Adipose tissue (tissue), 3 donors: Measurements from ENCODE around the gene ERCC6. TPM values are rescaled to one million over a fixed set of nuclear protein-coding genes. Genes with fewer than 3 reads are reported as not detected.

Experiments used
- H3K27ac ChIP-seq: one replicate; pipeline ENCODE4 v1.5.1; 2013; ENCODE audit warnings: low read depth, low read length
- WGBS, 3 donors: extraction: QIAGEN DNeasy Blood & Tissue Kit; methylation state at CpG; one replicate each; pipeline ENCODE4 v1.1.7; 2013; 5-methylcytosine and 5-hydroxymethylcytosine counted together
- polyA plus RNA-seq, 3 donors: library from polyadenylated mRNA; stranded (reverse); fragments of 200-250 nt; gene quantifications; one replicate each; pipeline ENCODE4 v1.2.3, GENCODE V29; 2013
- donor health status: healthy with polysubstance abuse.
- donor health status: Bipolar disorder and iron deficiency.
- donor health status: healthy.

ERCC6 gene
- polyA plus RNA-seq, 3 donors, result 3.0 to 7.4 (median 3.3) TPM

GRCh38 chr10:49520122-49520775, 18.7 kb downstream of the ERCC6 start:
- WGBS, 3 donors, result 75 to 78% (median 75%) methylated on average over 8 of the region's 8 CpGs
- H3K27ac ChIP-seq, result no peak overlapping the region

GRCh38 chr10:49519717-49520116, 19.2 kb downstream of the ERCC6 start:
- H3K27ac ChIP-seq, result no peak overlapping the region
- WGBS, 3 donors, result 58 to 88% (median 83%) methylated on average over 2 of the region's 2 CpGs

- 54 to 60% (median 58%) methylated on average over 3 of the region's 3 CpGs for WGBS, 3 donors
- H3K27ac ChIP-seq, result no peak overlapping the region
Measured at GRCh38 chr10:49518982-49519578, 19.8 kb downstream of the ERCC6 start.

GRCh38 chr10:49518566-49518965, 20.4 kb downstream of the ERCC6 start:
- 88 to 95% (median 94%) methylated on average over 2 of the region's 2 CpGs for WGBS, 3 donors
- no peak overlapping the region for H3K27ac ChIP-seq

- WGBS, 3 donors, result 90 to 92% (median 91%) methylated on average over 16 of the region's 16 CpGs
- no peak overlapping the region for H3K27ac ChIP-seq
Measured at GRCh38 chr10:49516216-49516970, 22.5 kb downstream of the ERCC6 start.

GRCh38 chr10:49512121-49512809, 26.7 kb downstream of the ERCC6 start:
- no peak overlapping the region for H3K27ac ChIP-seq
- 59 to 71% (median 65%) methylated on average over 4 of the region's 4 CpGs for WGBS, 3 donors

- WGBS, 3 donors, result 85 to 97% (median 96%) methylated on average over 4 of the region's 4 CpGs
- H3K27ac ChIP-seq, result no peak overlapping the region
Measured at GRCh38 chr10:49509771-49510303, 29.1 kb downstream of the ERCC6 start.

GRCh38 chr10:49508654-49509053, 30.3 kb downstream of the ERCC6 start:
- WGBS, 3 donors, result 49 to 74% (median 57%) methylated on average over 4 of the region's 4 CpGs
- H3K27ac ChIP-seq, result no peak overlapping the region

- H3K27ac ChIP-seq, result no peak overlapping the region
- 48 to 79% (median 49%) methylated on average over 4 of the region's 4 CpGs for WGBS, 3 donors
Measured at GRCh38 chr10:49508249-49508648, 30.7 kb downstream of the ERCC6 start.

GRCh38 chr10:49505589-49505988, 33.3 kb downstream of the ERCC6 start:
- 83 to 87% (median 84%) methylated on average over 4 of the region's 4 CpGs for WGBS, 3 donors
- no peak overlapping the region for H3K27ac ChIP-seq

GRCh38 chr10:49505076-49505475, 33.8 kb downstream of the ERCC6 start:
- 84 to 94% (median 92%) methylated on average over 3 of the region's 3 CpGs for WGBS, 3 donors
- no peak overlapping the region for H3K27ac ChIP-seq

GRCh38 chr10:49504528-49504927, 34.4 kb downstream of the ERCC6 start:
- WGBS, 3 donors, result 36 to 91% (median 83%) methylated on average over 1 of the region's 1 CpG
- H3K27ac ChIP-seq, result no peak overlapping the region

- no peak overlapping the region for H3K27ac ChIP-seq
- WGBS, 3 donors, result 79 to 97% (median 87%) methylated on average over 2 of the region's 2 CpGs
Measured at GRCh38 chr10:49502358-49502757, 36.6 kb downstream of the ERCC6 start.

- no peak overlapping the region for H3K27ac ChIP-seq
- 42 to 88% (median 79%) methylated on average over 1 of the region's 1 CpG for WGBS, 3 donors
Measured at GRCh38 chr10:49500412-49500811, 38.5 kb downstream of the ERCC6 start.

GRCh38 chr10:49499305-49499851, 39.5 kb downstream of the ERCC6 start:
- WGBS, 3 donors, result 94 to 96% (median 95%) methylated on average over 5 of the region's 5 CpGs
- H3K27ac ChIP-seq, result no peak overlapping the region

GRCh38 chr10:49498425-49498824, 40.5 kb downstream of the ERCC6 start:
- WGBS, 3 donors, result 97 to 100% (median 100%) methylated on average over 2 of the region's 2 CpGs
- no peak overlapping the region for H3K27ac ChIP-seq

- WGBS, 3 donors, result 91 to 97% (median 94%) methylated on average over 2 of the region's 2 CpGs
- no peak overlapping the region for H3K27ac ChIP-seq
Measured at GRCh38 chr10:49497358-49497757, 41.6 kb downstream of the ERCC6 start.

- WGBS, 3 donors, result 74 to 84% (median 82%) methylated on average over 8 of the region's 8 CpGs
- no peak overlapping the region for H3K27ac ChIP-seq
Measured at GRCh38 chr10:49488056-49488717, 50.7 kb downstream of the ERCC6 start.
